GM18505 (cell line): ENCODE results near the gene PRODH.
"Not testable (repeated sequence)": the region's sequence is repeated elsewhere in the genome, so short reads cannot be mapped to it uniquely, and the experiment has no call there.

ENCODE experiments used
- ATAC-seq: cut with Tn5 transposase; IDR thresholded peaks from one replicate; pipeline ENCODE4 v1.9.1; 2021; ENCODE audit not compliant: unreplicated experiment
- POLR2A ChIP-seq: IDR thresholded peaks from 4 replicates; pipeline ENCODE4 v1.6.1; 2011; ENCODE audit warnings: borderline replicate concordance; ENCODE audit not compliant: insufficient read depth, insufficient read length; ENCODE audit errors: extremely low read depth

PRODH gene, protein sequence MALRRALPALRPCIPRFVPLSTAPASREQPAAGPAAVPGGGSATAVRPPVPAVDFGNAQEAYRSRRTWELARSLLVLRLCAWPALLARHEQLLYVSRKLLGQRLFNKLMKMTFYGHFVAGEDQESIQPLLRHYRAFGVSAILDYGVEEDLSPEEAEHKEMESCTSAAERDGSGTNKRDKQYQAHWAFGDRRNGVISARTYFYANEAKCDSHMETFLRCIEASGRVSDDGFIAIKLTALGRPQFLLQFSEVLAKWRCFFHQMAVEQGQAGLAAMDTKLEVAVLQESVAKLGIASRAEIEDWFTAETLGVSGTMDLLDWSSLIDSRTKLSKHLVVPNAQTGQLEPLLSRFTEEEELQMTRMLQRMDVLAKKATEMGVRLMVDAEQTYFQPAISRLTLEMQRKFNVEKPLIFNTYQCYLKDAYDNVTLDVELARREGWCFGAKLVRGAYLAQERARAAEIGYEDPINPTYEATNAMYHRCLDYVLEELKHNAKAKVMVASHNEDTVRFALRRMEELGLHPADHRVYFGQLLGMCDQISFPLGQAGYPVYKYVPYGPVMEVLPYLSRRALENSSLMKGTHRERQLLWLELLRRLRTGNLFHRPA

DNA sequence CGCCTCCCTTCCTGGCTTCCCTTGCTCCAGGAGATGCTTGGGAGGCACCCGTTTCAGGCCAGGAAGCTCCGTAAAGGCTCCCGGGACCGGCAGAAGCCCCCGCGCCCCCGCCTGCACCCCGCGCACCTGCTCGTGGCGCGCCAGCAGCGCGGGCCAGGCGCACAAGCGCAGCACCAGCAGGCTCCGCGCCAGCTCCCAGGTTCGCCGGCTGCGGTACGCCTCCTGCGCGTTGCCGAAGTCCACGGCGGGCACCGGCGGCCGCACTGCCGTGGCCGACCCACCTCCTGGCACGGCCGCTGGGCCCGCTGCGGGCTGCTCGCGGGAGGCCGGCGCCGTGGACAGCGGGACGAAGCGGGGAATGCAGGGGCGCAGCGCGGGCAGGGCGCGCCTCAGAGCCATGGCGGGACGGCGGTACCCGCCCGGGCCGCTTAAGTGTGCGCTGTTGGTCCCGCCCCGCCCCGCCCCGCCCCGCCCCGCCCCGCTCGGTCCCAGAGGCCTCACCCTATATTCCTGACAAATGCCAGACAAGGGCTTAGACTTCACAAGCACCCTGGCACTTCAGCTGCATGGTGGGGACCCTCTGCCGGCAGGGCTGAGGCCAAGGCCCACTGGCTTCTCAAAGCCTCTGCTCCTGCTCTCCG, at the start of gene PRODH:
TSS of gene PRODH (minus strand) at position 405 of the 641 bp plus-strand sequence. CDS start at position 399, 6 bp downstream.
- TF ChIP-seq POLR2A: no peak
- no peak for ATAC-seq

DNA sequence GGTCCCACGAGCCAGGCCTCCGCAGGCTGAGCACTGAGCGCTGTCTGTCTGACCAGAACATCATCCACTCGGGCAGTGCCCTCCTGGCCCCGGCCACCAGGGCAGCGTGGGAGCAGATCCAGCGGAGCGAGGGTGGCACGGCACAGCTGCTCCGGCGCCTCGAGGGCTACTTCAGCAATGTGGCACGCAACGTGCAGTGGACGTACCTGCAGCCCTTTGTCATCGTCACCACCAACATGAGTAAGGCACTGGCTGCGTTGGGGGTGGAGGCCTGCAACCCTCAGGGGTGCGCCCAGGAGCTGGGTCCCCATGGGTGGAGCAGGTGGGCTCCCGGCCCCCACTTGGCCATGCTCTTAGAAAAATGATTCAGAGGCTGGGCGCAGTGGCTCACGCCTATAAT, 49.7 kb upstream of the PRODH start:
- no peak for TF ChIP-seq POLR2A

DNA sequence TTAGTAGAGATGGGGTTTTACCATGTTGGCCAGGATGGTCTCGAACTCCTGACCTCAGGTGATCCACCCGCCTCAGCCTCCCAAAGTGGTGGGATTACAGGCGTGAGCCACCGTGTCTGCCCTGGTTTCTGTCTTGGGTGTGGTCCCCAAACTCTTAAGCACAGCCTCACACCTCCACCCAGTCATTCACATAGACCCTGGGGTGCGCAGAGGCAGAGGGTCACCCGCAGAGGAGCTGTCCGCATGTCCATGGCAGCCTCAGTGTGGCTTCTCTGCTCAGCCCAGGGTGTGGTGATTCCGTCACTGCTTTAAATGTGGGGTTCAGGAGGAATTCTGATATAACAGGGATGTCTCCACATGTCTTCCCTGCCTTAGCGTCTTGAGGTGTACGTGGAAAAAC, 48.5 kb upstream of the PRODH start:
- ATAC-seq: no peak
- no peak for TF ChIP-seq POLR2A

More for the DNA sequence above, 49.7 kb upstream of the PRODH start:
- ATAC-seq: no peak

DNA sequence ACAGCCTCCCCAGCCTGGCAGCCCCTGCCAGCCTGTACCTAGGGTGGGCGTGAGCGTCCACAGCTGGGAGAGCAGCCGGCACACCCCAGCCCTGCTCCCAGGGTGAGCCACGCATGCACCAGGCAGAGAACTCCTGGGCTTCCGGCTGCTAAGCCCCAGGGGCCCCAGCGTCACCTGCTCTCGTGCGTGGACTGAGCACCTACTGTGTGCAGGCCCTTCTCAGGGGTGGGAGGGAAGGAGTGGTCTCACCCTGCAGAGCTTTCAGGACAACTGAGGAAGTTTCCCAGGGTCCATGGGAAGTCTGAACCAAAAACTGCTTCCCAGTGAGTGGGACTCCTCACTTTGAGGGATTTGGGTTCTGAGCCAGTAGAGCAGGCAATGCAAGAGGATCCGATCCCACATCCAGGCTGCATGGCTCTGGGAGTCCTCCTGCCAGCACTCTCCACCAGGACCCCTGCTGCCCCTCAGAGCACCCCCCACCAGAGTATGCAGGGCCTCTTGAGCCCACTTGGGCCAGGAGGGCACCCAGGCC, 47.1 kb upstream of the PRODH start:
- ATAC-seq: no peak
- TF ChIP-seq POLR2A: no peak

DNA sequence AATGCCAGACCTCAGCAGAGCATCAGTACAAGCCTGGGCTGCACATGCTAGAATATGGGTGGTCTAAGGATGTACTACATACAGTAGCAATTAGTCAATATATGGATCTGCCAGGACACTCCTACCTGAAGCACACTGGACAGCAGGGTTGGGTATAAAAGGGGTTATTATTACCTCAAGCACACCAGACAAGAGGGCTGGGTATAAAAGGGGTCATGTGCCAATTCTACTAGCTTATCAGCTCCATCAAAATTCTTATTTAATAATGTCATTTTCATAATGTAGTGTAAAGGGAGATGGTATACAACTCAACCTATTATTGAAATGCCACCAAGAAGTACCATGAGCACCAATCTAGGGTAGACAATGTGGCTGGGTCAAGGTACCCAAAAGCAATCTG, 44.7 kb upstream of the PRODH start:
- TF ChIP-seq POLR2A: no peak
- no peak for ATAC-seq

DNA sequence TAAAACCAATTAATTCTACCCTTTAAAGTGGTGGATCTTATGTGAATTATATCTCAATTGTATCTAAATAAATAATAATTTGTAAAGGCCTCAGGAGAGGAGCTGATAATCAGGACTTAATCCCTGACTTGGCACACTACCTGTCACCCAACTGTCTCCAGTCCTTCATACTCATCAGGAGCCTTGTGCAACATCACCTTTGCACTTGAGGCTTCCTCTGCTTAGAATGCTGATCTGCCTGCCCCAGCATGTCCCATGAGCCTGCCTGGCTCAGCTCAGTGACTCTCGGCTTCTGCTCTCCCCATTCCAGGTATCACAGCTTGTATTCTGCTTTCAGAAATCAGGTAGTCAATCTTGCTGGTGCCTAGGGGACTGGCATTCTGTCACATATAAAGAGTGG, 43.9 kb upstream of the PRODH start:
- TF ChIP-seq POLR2A: no peak
- ATAC-seq: no peak

DNA sequence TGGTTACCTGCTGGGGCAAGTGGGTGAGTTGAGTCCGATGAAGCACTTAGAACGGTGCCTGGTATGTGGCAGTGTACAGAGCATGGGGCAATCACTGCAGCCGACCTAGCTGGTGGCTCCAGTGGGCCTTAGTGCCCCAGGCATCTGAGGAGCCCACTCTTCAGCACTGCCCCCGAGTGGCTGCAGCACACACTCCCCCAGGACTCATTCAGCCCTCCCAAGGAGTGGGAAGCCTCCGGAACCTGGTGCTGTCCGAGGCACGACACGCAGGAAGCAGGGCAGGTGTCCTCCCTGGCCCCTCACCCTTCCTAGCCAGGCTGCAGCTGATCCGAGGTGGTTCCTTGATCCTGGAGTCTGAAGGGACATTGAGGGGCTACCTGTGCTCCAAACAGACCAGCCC, 42.4 kb upstream of the PRODH start:
- TF ChIP-seq POLR2A: no peak
- ATAC-seq: no peak

DNA sequence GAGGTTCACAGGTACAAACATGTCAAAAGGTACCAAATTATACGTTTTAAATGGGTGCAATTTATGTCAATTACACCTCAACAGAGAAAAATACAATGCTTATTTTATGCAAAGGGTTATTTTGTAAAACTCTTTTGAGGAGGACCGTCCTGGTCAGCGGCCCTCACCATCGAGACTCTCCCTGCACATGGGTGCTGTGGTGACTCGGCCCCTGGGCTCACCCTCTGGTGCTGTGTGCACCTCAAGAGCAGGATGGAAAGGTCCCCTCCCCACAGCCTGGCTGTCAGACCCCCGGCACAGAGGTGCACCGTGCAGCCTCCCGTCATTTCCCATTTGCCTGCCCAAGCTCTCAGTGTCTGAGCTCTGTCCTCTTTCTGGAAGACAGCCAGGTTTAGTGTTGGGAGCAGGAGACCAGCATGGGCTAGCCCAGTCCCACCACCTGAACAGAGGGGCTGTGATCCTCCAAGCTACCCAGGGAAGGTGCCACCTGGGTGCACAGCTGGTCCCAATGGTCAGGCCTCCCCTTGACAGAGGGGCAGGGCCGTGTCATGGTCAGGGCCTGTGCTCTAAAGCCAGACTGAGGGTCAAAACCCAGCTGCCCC, 41.8 kb upstream of the PRODH start:
- no peak for TF ChIP-seq POLR2A
- ATAC-seq: no peak

DNA sequence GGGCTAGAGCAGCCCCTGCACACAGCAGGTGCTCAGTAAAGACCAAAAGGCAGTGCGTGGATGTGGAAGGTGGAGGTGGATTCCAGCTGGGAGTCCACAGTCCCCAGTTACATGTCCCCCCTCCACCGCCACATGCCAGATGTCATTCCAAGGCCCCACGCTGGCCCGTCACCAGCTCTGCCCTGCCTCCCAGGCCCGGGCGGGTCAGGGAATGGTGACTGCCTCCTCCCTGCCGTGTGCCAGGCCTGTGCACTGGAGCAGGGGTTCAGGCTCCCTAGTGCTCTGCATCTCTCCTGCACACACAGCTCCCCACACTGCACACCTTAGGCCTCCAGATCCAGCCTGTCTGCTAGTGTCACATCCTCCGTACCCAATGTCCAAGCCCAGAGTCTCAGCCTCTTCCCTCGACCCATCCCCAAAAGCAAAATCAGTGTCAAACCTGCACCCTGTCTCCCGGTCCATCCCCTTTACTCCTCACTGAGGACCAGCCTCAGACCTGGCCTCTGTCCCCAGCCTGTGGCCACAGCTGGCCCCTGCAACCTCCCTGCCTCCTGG, 40.2 kb upstream of the PRODH start:
- TF ChIP-seq POLR2A: no peak
- no peak for ATAC-seq

DNA sequence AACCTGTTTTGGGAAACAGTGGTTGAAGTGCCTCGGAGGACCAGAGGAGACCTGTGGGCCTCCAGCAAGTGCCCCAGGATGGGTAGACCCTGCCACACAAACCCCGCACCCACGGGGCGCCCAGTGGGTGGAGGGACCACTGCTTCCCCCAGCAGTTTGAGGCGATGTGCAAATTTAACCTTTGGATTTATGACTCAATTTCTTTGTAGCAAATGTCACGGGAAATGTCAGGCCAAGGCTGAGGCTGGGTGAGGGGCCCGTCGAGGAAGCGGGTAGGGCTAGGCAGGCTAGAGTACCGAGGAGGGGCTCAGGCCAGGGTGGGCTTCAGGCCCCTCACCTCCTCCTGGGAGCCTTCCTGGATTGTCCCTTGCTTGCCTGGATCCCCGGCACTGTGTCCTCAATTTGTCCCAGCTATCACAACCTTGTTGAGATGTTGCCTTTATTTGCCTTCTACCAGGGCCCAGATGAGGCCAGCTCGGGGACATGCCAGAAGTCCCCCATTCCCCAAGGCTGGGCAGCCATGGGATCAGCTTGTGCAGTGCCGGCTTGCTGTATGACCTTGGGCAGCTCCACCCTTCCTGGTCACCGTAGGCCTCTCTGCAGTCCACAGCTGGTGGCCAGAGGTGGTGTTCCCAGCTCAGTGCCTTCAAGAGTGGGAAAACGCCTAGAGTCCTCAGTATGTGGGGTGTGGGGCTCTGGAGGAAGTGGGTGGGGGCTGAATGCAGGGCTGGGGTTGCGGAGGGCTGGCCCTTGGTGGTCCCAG, 39.5 kb upstream of the PRODH start:
- no peak for ATAC-seq
- no peak for TF ChIP-seq POLR2A

DNA sequence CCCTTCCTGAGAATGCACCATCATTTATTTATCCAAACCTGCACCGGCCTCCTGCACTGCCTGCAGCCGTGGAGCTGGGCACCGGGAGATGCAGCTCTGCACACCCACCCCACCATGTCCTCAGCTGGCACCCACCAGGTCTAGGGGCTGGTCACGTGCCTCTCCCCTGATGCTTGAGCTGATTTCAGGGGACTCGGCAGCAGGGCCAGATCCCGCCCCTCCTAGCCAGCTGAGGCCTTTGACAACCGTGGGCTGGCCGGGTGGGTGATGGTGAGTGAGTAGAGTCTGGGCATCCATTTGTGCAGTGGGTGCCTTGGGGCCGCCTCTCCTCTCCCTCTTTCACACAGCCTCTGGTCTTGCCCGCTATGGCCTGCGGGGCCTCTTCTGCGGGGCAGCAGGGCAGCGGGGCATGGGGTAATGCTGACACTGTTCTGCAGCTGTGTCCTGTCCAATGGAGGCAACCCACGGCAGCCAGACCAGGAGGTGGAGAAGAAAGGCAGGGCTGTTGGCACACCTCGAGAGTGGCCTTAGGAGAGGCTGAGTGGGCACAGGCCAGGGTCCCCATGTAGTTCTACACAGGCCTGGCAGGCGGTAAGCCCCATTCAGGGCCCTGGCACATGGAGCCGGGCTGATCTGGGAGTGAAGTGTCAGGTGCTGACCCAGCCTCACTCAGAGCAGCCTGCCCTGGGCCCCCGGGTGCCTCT, 38.5 kb upstream of the PRODH start:
- TF ChIP-seq POLR2A: no peak
- ATAC-seq: no peak

DNA sequence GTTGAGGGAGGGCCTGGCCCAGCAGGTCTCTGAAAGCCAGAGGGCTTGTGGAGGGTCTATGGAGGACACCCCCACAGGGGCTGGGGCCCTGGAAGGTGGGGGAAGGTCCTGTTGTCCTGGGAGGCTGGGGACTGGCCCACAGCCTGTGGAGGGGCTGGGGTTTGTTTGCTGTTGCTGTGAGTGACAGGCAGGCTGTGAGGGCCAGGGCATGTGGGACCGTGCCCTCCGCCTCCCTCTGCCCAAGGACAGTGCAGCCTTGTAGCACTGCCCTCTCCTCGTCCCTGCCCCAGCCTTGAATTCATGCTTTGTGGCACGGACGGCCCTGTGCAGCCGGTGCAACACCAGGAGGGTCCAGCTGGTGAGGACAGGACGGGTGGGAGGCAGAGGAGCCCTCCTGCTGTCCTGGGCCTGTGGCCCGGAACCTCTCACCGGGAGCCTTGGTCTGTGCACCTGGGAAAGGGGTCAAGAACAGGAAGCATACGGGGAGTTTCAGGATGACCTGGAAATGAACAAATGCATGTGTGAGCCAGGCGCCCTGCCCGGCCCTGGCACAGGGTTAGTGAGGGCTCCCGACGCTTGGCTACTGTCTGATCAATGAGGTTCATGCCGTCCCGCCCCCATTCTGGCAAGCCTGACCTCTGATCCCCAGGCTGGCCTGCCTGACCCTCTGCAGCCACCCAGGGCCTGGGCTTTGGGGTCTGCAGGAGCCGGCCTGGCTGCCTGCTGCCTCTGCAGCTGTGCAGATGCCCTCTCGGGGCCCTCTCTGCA, 37.4 kb upstream of the PRODH start:
- TF ChIP-seq POLR2A: no peak
- no peak for ATAC-seq

DNA sequence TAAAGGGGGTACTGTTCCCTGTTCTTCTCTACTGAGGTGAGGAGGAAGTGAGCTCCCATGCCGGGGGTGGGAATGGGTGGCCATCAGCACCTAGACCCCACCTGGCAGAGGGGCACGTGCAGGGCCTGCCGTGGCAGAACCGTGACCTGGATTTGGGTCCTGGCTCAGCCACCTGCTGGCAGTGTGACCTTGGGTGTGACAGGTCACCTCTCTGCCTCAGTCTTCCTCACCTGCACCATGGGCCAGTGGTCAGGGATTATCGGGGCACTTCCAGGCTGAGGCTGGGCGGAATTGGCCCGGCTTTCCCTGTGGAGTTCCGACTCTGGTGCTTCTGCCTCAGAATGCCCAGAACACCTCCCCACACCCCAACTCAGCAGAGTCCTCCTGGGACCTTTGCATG, 36.5 kb upstream of the PRODH start:
- not testable (repeated sequence) for ATAC-seq

DNA sequence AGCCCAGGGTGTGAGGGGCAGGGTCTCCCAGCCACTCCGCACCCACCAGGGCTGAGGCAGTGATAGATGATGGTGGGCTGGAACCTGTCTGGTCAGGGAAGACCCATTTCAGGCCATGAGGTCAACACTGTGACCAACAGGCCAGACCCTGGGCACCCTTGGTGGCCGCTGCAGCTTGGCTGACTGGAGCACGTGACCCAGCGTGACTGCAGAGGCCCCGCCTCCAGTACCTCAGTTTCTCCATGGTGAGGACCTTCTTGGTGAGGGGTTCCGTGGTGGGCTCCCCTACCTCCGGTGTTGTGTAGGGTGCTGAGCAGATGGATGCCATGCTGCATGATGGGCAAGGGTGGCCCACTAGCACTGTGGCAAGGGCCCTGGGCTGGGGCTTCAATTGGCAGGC, 35.9 kb upstream of the PRODH start:
- ATAC-seq: not testable (repeated sequence)
